MCF 10A (cell line): ENCODE data around the gene OR1D5. TPM values are rescaled to one million over a fixed set of nuclear protein-coding genes. Genes with fewer than 3 reads are reported as not detected.
"Not testable (repeated sequence)": the region's sequence is repeated elsewhere in the genome, so short reads cannot be mapped to it uniquely, and the experiment has no call there.

Experiments
- Bru-seq: library from RNA; stranded (reverse); fragments of 400-500 nt; gene quantifications from one replicate; lab custom pipeline; 2021; lab: Mats Ljungman, UMichigan
- BruChase-seq, 2 experiments: library from RNA; stranded (reverse); fragments of 400-500 nt; gene quantifications; one replicate each; lab custom pipeline; 2021; lab: Mats Ljungman, UMichigan
- BruUV-seq: library from RNA; stranded (reverse); fragments of 400-500 nt; replicated peaks from 2 replicates; lab custom pipeline; 2021; lab: Mats Ljungman, UMichigan
- CTCF ChIA-PET: fragments of 300-600 bp; sonication (Branson Sonifier 250); formaldehyde crosslinking; extraction: SDS; loops from one replicate; lab custom pipeline; 2021; ENCODE audit warnings: antibody characterized with exemption, inconsistent platforms; lab: Yijun Ruan, JAX
- POLR2A ChIA-PET: fragments of 300-600, 350-650 bp; sonication (Branson Sonifier 250); formaldehyde crosslinking; extraction: SDS; loops from one replicate; lab custom pipeline; 2020; ENCODE audit warnings: antibody characterized with exemption, inconsistent platforms; lab: Yijun Ruan, JAX
- DNase-seq: peaks from one replicate; pipeline ENCODE4 v3.0.0-alpha.2; 2018; ENCODE audit not compliant: unreplicated experiment
- H3K27ac Mint-ChIP-seq: one replicate; pipeline ENCODE4 v1.8.0; 2022; ENCODE audit warnings: mild to moderate bottlenecking, low read depth, mixed read lengths; ENCODE audit not compliant: unreplicated experiment
- H3K27me3 Mint-ChIP-seq: one replicate; pipeline ENCODE4 v1.8.0; 2022; ENCODE audit warnings: mixed read lengths; ENCODE audit not compliant: insufficient read depth, unreplicated experiment
- H3K36me3 Mint-ChIP-seq: one replicate; pipeline ENCODE4 v1.8.0; 2022; ENCODE audit warnings: mild to moderate bottlenecking, moderate library complexity, mixed read lengths; ENCODE audit not compliant: insufficient read depth, unreplicated experiment
- H3K4me1 Mint-ChIP-seq: one replicate; pipeline ENCODE4 v1.8.0; 2022; ENCODE audit warnings: mixed read lengths; ENCODE audit not compliant: insufficient read depth, unreplicated experiment
- H3K4me3 Mint-ChIP-seq: one replicate; pipeline ENCODE4 v1.8.0; 2022; ENCODE audit warnings: mild to moderate bottlenecking, moderate library complexity, mixed read lengths; ENCODE audit not compliant: unreplicated experiment
- H3K9me3 Mint-ChIP-seq: one replicate; pipeline ENCODE4 v1.8.0; 2022; ENCODE audit warnings: mixed read lengths; ENCODE audit not compliant: unreplicated experiment
- CTCF ChIP-seq: fragments of 200-600 bp; IDR thresholded peaks from one replicate; pipeline ENCODE4 v1.8.0; 2022; ENCODE audit warnings: antibody characterized with exemption, mild to moderate bottlenecking; ENCODE audit not compliant: unreplicated experiment
- intact Hi-C: fragments of 100-400 bp; cut with micrococcal nuclease; formaldehyde crosslinking; loops from 2 replicates; pipeline ENCODE4 v1.14.1; 2022
- long read RNA-seq: library from polyadenylated mRNA; stranded (forward); transcript quantifications from one replicate; pipeline ENCODE4 v2.0.0, GENCODE V29; 2022
- total RNA-seq: library from RNA; stranded (reverse); gene quantifications from 2 replicates; pipeline ENCODE4 v1.2.3, GENCODE V29; 2022

Gene OR1D5, protein sequence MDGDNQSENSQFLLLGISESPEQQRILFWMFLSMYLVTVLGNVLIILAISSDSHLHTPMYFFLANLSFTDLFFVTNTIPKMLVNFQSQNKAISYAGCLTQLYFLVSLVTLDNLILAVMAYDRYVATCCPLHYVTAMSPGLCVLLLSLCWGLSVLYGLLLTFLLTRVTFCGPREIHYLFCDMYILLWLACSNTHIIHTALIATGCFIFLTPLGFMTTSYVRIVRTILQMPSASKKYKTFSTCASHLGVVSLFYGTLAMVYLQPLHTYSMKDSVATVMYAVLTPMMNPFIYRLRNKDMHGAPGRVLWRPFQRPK
- total RNA-seq (not detected in 2 replicates), Bru-seq, nascent RNA (not detected), BruChase-seq, experiment 1, labeled RNA remaining after a 6-hour chase (not detected), BruChase-seq, experiment 2, labeled RNA remaining after a 2-hour chase (not detected)
- long read RNA-seq: 0 reads

GRCh38 chr17:3063507-3063906 is at the start of gene OR1D5:
OR1D5 (minus strand) TSS chr17:3063607; CDS start chr17:3063607, 0 bp downstream.
- H3K4me1 Mint-ChIP-seq, intact Hi-C loops: not testable (repeated sequence)

GRCh38 chr17:3104322-3104721 is 40.9 kb upstream of the OR1D5 start, which contains the start of gene OR1D2:
OR1D2 (minus strand) TSS chr17:3104422; CDS start chr17:3092996, 11,426 bp downstream.
- TF ChIP-seq CTCF: no peak
- no peaks in the 10 kb centered on the region for H3K36me3 Mint-ChIP-seq
- no peak within 1 kb of the TSS for H3K4me3 Mint-ChIP-seq
- no TSS peak for BruUV-seq
- intact Hi-C loops: no loop called here
- no peaks in the 10 kb centered on the region for H3K4me1 Mint-ChIP-seq
- POLR2A ChIA-PET: no interaction called here
- no peak for DNase-seq
- peaks cover 86% of the 10 kb centered on the region for H3K27me3 Mint-ChIP-seq
- no peak within 1 kb of the TSS for H3K27ac Mint-ChIP-seq
- CTCF ChIA-PET: no interaction called here
- no peaks in the 10 kb centered on the region for H3K9me3 Mint-ChIP-seq

More at GRCh38 chr17:3063507-3063906, at the start of gene OR1D5:
- H3K27ac Mint-ChIP-seq, H3K36me3 Mint-ChIP-seq, H3K27me3 Mint-ChIP-seq, H3K9me3 Mint-ChIP-seq, DNase-seq, POLR2A ChIA-PET, BruUV-seq, H3K4me3 Mint-ChIP-seq, CTCF ChIA-PET: not testable (repeated sequence)

DNA sequence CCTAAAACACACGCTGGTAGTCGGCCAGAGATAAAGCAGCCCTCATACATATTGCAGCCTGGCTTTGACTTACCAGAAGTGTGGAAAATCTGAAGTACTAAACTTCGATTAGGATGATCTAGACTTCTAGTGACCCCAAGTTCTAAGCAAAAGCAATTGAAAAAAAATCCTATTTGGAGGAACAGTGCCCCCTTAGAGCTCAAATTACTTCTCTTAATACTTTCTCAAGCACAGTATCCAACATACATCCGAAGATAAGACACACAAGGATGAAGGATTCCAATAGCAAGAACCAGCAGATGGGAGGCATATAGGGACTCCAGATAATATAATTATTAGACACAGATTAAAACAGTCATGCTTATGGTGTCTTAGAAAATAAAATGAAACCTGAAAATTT is 10.4 kb upstream of the OR1D5 start:
- CTCF ChIA-PET, H3K27ac Mint-ChIP-seq, H3K36me3 Mint-ChIP-seq, intact Hi-C loops, DNase-seq, BruUV-seq, H3K4me1 Mint-ChIP-seq, H3K9me3 Mint-ChIP-seq, POLR2A ChIA-PET, H3K4me3 Mint-ChIP-seq: not testable (repeated sequence)
- peaks cover 51% of the 10 kb centered on the region for H3K27me3 Mint-ChIP-seq

DNA sequence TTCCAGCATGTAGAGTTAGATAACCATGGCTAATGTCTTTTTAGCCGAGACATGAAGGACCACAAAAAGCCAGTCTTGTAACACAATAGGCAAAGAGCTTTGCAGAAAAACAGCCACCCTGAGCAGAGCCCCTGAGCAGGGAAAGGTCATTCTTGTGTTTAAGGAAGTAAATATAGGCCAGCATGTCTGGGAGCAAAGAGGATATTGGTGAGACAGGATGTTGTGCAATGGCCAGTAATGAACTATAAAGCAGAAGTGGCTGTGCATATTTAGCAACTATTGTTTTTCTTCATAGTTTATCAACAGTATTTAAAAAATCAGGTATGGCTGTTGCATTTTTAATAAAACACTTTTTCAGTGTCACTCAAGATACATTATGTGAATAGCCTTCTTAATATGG is 1.8 kb upstream of the OR1D5 start:
- DNase-seq, intact Hi-C loops, H3K36me3 Mint-ChIP-seq, H3K27me3 Mint-ChIP-seq, H3K4me3 Mint-ChIP-seq, H3K9me3 Mint-ChIP-seq, H3K27ac Mint-ChIP-seq, BruUV-seq, H3K4me1 Mint-ChIP-seq, CTCF ChIA-PET, POLR2A ChIA-PET: not testable (repeated sequence)

DNA sequence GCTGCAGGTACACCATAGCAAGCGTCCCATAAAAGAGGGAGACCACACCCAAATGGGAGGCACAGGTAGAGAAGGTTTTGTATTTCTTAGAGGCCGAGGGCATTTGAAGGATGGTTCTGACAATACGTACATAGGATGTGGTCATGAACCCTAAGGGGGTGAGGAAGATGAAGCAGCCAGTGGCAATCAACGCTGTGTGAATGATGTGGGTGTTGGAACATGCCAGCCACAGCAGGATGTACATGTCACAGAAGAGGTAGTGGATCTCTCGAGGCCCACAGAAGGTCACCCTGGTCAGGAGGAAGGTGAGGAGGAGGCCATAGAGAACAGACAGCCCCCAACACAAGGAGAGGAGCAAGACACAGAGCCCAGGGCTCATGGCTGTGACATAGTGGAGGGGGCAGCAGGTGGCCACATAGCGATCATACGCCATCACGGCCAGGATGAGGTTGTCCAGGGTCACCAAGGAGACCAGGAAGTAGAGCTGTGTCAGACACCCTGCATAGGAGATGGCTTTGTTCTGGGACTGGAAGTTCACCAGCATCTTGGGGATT is 506 bp downstream of the OR1D5 start:
- H3K36me3 Mint-ChIP-seq, H3K9me3 Mint-ChIP-seq, H3K27me3 Mint-ChIP-seq, CTCF ChIA-PET, DNase-seq, intact Hi-C loops, H3K4me1 Mint-ChIP-seq, POLR2A ChIA-PET, H3K27ac Mint-ChIP-seq, H3K4me3 Mint-ChIP-seq, BruUV-seq: not testable (repeated sequence)

GRCh38 chr17:3054868-3055267 is 8.5 kb downstream of the OR1D5 start:
- CTCF ChIA-PET, H3K27ac Mint-ChIP-seq, DNase-seq, intact Hi-C loops, BruUV-seq, H3K4me1 Mint-ChIP-seq, H3K36me3 Mint-ChIP-seq, POLR2A ChIA-PET, H3K9me3 Mint-ChIP-seq, H3K27me3 Mint-ChIP-seq, H3K4me3 Mint-ChIP-seq: not testable (repeated sequence)
